GM18517 (cell line): ENCODE measurements around the gene CCZ1.
"Not testable (repeated sequence)": the region's sequence is repeated elsewhere in the genome, so short reads cannot be mapped to it uniquely, and the experiment has no call there.

Experiments used
- ATAC-seq: cut with Tn5 transposase; IDR thresholded peaks from one replicate; pipeline ENCODE4 v1.9.1; 2021; ENCODE audit warnings: mild to moderate bottlenecking, moderate library complexity; ENCODE audit not compliant: unreplicated experiment

The CCZ1 gene

GRCh38 chr7:5904726-5905125 is 6.2 kb downstream of the CCZ1 start:
- not testable (repeated sequence) for ATAC-seq

- not testable (repeated sequence) for ATAC-seq
Observed at GRCh38 chr7:5908835-5909234, 10.3 kb downstream of the CCZ1 start.

GRCh38 chr7:5916529-5916928 is 18.0 kb downstream of the CCZ1 start:
- not testable (repeated sequence) for ATAC-seq

- not testable (repeated sequence) for ATAC-seq
Observed at GRCh38 chr7:5924180-5924579, 25.6 kb downstream of the CCZ1 start.

GRCh38 chr7:5924630-5925029 is 26.1 kb downstream of the CCZ1 start:
- ATAC-seq: not testable (repeated sequence)

- ATAC-seq: not testable (repeated sequence)
Observed at GRCh38 chr7:5926263-5926870, 27.8 kb downstream of the CCZ1 start.

- ATAC-seq: not testable (repeated sequence)
Observed at GRCh38 chr7:5930290-5930689, 31.8 kb downstream of the CCZ1 start.

- not testable (repeated sequence) for ATAC-seq
Observed at GRCh38 chr7:5931250-5931649, 32.7 kb downstream of the CCZ1 start.

- ATAC-seq: not testable (repeated sequence)
Observed at GRCh38 chr7:5931905-5932644, 33.5 kb downstream of the CCZ1 start.

- not testable (repeated sequence) for ATAC-seq
Observed at GRCh38 chr7:5934945-5935450, 36.5 kb downstream of the CCZ1 start.

GRCh38 chr7:5963205-5963604 is 64.7 kb downstream of the CCZ1 start:
- ATAC-seq: not testable (repeated sequence)

GRCh38 chr7:5963810-5964209 is 65.3 kb downstream of the CCZ1 start:
- ATAC-seq: not testable (repeated sequence)

- ATAC-seq: not testable (repeated sequence)
Observed at GRCh38 chr7:5970347-5970911, 71.9 kb downstream of the CCZ1 start, which contains the start of gene RSPH10B. TSS of gene RSPH10B (minus strand) at chr7:5970689. CDS start at chr7:5967116, 3,573 bp downstream.

- ATAC-seq: not testable (repeated sequence)
Observed at GRCh38 chr7:5973580-5973979, 75.0 kb downstream of the CCZ1 start.
